Activated T-helper 1 cell treated with anti-CD3 and anti-CD28 coated beads, Interleukin-2, amount 50 U/mL, for 16 hours (primary cell): ENCODE data around the gene MICAL3.

Experiments
- DNase-seq, 2 donors: peaks; one replicate each; pipeline ENCODE4 v3.0.0-alpha.2; 2020; ENCODE audit warnings: low read depth in 1 of 2, low spot score in 1 of 2

Gene MICAL3

GRCh38 chr22:17916226-17916889, 108.0 kb downstream of the MICAL3 start:
- no peak for DNase-seq

GRCh38 chr22:17915676-17916075, 108.7 kb downstream of the MICAL3 start:
- no peak for DNase-seq

- DNase-seq, result no peak
Observed at GRCh38 chr22:17915188-17915587, 109.2 kb downstream of the MICAL3 start.

DNA sequence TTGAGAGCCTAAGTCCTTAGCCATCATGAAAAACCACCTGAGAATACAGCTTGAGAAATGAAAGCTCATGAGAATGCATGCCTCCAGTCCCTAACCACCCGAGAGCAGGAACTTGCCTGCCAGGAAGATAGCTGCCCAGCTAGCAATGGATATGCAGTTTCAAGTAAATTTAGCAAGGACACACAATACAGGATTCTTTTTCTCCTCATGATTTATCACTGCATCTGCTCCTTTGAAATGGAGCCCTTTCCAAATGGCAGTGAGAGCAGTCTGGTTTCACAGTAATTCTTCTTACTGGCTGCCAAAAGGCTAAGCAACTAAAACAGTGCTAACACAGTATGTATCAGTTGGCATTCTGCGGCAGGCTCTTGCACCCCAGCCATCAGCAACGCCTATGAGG, 109.9 kb downstream of the MICAL3 start:
- DNase-seq, result no peak

- no peak for DNase-seq
Observed at GRCh38 chr22:17913801-17914347, 110.5 kb downstream of the MICAL3 start.

DNA sequence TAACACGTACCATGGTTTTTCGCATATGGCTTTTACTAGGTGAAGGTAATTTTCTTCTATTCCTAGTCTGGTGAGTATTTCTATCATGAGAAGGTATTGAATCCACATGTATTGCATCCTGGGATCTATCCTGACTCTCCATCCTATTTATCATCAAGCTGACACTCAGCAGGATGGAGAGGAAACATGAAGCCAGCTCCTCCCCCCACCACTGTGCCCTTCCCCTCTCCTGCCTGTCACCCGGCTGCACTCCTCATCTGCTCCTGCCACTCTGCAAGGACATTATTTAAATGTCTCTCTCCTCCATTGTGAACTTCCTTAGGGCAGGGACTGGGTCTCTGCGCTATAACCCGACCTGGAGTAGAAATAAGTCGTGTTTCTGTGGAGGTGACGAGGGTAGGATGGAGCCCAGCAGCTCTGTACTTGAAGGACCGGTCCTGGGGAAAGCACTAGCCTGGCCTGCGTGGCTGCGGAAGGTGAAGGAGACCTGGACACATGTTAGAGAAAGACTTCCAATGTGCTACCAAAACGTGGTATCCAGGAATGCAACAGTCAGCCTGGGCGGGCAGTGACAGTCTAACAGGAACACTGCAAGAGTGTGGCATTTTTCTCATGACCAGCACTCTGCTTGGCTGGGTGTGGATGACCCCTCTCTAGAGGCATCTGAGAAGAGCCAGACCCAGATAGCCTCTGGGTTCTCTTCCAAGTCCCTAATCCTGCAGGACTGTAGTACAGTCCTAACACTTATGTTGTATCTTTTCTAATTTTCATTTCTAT, 111.2 kb downstream of the MICAL3 start:
- DNase-seq, result no peak

DNA sequence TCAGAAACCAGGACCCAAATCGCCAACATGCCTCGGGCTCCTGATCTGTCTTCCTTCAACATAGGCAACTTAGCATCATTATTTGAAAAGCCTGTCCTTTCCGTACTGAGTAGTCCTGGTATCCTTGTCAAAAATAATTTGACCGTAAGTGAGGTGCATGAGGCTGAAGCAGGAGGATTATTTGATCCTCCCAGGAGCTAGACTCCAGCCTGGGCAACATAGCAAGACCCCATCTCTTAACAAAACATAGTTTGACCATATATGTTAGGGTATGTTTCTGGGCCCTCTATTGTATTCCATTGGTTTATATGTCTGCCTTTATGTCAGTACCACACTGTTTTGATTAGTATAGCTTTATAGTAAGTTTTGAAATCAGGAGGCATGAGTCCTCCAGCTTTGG, 112.5 kb downstream of the MICAL3 start:
- no peak for DNase-seq

DNA sequence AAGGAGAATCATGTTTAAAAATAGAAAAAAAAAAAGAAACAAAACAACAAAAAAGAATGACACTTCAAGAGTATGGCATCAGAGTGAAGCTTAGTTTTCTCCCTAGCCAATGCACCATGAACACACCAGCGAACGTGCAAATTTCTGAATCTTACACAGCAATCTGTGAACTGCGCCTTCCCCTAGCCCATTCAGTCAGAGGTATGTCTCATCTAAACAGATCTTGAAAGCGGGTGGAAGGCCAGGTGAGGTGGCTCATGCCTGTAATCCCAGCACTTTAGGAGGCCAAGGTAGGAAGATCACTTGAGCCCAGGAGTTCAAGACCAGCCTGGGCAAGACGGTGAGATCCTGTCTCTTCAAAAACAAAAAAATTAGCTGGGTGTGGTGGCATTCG, 113.1 kb downstream of the MICAL3 start:
- DNase-seq, result no peak

- DNase-seq, result no peak
Observed at GRCh38 chr22:17910561-17911311, 113.6 kb downstream of the MICAL3 start.

- DNase-seq, result no peak
Observed at GRCh38 chr22:17907748-17908051, 116.7 kb downstream of the MICAL3 start.

GRCh38 chr22:17906978-17907747, 117.2 kb downstream of the MICAL3 start:
- DNase-seq, result no peak

DNA sequence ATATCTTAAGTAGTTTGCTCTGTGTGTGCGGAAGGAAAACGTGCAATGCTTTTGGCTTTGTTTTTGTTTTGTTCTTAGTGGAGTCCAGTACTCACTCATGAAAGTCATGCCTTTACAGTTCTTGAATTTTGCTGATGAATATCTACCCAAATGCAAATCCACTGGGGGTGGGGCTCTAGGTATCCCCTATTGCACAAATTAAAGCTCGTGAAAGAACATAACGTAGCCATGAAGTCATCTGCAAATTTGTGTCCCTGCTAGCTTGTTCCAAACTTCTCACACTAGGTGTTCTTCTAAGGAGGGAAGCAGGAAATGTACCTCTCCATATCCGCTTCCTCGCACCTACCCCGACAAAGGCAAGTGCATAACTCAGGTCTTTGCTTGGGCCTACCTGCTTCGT, 118.9 kb downstream of the MICAL3 start:
- DNase-seq, result no peak

GRCh38 chr22:17903564-17904295, 120.6 kb downstream of the MICAL3 start:
- DNase-seq, result no peak

DNA sequence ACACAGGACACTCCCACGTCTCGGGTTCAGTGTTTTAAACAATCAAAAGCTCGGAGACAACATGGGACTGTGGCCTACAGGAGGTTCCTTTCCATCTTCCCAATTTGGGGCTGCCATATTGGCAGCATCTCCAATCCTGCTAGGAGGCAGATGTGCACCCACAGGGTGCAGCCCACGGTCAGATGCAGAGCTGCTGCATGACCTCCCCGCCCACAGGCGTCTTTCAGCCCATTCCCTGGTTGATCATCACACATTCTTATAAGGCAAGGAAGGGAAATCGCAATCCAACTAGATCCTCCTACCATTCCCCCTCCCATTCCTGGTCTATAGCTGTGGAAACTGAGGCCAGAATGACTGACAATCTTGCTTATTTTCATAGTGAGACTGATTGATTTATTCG, 121.4 kb downstream of the MICAL3 start:
- no peak for DNase-seq

DNA sequence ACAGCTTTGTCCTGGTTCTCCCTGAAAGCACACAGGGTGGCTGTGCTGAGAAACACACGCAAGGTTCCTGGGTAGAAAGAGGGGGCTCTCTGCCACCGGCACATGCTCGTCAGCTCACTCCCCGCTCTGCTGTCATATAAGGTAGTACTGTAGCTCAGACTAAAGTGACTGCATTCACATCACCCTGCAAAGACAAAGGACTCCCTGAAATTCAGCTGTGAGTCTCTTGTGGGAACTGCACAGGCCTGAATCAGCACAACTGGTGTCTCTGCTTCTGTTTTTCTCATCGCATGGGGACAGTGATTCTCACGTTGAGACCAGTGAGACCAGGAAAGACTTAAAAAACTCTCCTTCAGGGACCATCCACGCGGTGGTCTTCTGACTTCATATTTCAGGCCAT, 126.0 kb downstream of the MICAL3 start:
- no peak for DNase-seq

DNA sequence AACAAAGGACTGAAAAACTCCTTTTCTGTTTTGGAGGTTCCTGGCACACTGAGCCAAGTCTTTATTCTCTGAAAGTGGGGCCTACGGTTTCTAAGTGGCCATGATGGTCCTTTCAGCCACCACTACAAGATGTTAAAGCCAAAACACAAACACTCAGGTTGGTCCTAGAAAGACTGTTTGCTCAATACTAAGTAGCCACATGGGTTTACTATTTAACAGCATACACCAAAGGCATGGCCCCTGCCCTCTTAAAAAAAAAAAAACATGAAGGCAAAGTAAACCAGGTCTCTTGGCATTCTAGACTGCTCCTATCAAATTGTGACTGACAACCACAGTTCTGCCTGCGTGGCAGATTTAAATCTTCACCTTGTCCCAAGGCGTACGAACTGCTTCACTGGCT, 126.5 kb downstream of the MICAL3 start:
- DNase-seq, result no peak

GRCh38 chr22:17897426-17897825, 126.9 kb downstream of the MICAL3 start:
- DNase-seq, result no peak

DNA sequence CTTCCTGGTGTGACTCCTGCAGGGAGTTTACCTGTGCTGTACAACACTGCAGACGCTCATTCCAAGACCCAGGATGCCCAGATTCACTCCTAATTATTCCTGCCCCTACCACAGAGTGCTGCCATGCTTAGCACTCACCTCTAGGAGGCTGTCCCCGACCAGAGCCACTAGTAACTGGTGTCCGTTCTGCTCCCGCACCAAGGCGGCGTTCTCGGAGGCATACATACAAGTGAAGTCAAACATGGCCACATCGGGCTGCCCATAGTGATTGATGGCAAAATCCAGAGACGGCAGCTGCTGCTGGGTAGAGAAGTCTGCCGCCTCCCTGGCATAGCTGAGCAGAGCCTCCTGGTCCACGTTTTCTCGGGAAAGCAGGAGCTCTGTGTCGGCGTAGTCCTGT, 127.8 kb downstream of the MICAL3 start:
- no peak for DNase-seq

DNA sequence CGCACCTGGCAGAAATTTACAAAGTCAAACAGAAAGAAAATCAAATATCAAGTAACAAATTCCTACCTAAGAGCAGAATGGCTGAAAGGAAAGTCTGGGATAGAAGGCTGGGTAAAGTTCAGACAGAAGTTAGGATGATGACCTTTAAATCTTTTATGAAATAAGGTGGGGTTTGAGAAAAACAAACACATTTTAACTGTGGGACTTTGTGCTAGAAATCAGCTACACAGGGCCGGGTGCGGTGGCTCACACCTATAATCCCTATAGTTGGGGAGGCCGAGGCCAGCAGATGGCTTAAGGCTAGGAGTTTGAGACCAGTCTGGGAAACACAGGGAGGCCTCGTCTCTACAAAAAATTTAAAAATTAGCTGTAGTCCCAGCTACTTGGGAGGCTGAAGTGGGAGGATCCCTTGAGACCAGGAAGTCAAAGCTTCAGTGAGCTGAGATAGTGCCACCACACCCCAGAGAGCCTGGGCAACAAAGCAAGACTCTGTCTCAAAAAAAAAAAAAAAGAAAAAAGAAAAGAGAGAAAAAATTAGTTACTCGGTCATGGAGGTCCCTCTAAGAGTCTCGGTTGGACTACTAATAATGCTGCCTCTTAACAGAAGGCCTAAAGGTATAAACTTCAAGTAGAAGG, 130.3 kb downstream of the MICAL3 start:
- DNase-seq, result no peak

GRCh38 chr22:17892376-17892775, 132.0 kb downstream of the MICAL3 start:
- no peak for DNase-seq
